ENCODE data around the gene FAT2. TPM values are rescaled to one million over a fixed set of nuclear protein-coding genes. Genes with fewer than 3 reads are reported as not detected.

The FAT2 gene
- total RNA-seq, 4 donors from 2014 or later: not detected

DNA sequence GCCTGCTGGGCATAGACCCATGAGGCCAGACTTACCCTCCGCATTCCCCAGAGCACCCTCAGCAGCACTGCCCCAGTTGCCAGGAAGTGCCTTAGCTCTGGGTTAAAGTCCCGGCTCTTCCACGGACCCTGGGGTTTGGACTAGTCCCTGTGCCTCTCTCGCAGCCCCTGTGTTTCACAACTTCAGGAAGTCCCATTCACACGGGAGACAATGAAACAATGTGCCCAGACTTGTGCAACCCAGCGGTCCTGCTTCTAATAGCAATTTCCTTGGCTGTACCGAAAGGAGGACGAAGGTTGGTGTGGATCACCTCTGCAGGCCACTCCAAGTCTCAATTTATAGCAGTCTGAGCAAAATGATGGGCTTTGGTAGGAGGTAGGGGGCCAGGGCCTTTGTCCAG, 41.8 kb upstream of the FAT2 start:
- WGBS, 2 donors (ENCODE audit: low coverage in 1 of 2): 80 to 81% methylated on average over 3 to 8 of the region's 8 CpGs

DNA sequence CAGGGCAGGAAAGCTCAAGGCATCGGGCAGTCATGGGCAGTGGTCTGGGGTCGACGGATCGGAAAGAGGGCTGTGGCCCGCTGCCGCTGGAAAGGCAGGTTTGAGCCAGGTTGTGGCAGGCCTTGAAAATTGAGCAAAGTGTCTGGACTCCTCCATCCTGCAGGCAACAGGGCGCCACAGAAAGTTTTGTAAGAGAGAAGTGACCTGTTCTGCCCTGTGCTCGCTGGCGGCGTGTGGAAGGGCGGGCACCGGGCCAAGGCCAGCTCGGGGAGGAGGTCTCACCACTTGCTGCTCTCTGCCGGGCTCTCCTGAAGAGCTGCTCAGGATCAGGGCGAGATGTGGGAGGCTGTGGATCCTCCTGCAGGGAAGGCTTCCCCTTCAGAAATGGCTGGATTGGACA, 41.4 kb upstream of the FAT2 start:
- WGBS, 2 donors (ENCODE audit: low coverage in 1 of 2): 71 to 94% methylated on average over 5 to 15 of the region's 15 CpGs
- Histone ChIP-seq H3K9me3 (no peaks in the 10 kb centered on the region), H3K4me1 (no peaks in the 10 kb centered on the region), H3K27me3 (no peaks in the 10 kb centered on the region), H3K36me3 (no peaks in the 10 kb centered on the region), H3K4me3 (no peak overlapping the region), H3K27ac (no peak overlapping the region)
- no peak for DNase-seq
- TF ChIP-seq EP300 (IDR thresholded peaks at IDR 0.05; ENCODE audit: low read depth) (no peak), POLR2AphosphoS5 (IDR thresholded peaks at IDR 0.05) (no peak), POLR2A (IDR thresholded peaks at IDR 0.05) (no peak)
- TF ChIP-seq, protein P1, sequence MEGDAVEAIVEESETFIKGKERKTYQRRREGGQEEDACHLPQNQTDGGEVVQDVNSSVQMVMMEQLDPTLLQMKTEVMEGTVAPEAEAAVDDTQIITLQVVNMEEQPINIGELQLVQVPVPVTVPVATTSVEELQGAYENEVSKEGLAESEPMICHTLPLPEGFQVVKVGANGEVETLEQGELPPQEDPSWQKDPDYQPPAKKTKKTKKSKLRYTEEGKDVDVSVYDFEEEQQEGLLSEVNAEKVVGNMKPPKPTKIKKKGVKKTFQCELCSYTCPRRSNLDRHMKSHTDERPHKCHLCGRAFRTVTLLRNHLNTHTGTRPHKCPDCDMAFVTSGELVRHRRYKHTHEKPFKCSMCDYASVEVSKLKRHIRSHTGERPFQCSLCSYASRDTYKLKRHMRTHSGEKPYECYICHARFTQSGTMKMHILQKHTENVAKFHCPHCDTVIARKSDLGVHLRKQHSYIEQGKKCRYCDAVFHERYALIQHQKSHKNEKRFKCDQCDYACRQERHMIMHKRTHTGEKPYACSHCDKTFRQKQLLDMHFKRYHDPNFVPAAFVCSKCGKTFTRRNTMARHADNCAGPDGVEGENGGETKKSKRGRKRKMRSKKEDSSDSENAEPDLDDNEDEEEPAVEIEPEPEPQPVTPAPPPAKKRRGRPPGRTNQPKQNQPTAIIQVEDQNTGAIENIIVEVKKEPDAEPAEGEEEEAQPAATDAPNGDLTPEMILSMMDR (IDR thresholded peaks at IDR 0.05): no peak
- in situ Hi-C loops (cut with MboI; ENCODE audit: low pct_ligation_motif_present in 1 of 4, low pct_unique_long_range_greater_than_20kb in 1 of 4, low sequenced_read_pairs in 3 of 4): no loop called here
- intact Hi-C loops (cut with DNase I; ENCODE audit: low total_unique reads): no loop called here

More for the DNA sequence above, 41.8 kb upstream of the FAT2 start:
- Histone ChIP-seq H3K4me3 (no peak overlapping the region), H3K9me3 (no peaks in the 10 kb centered on the region), H3K36me3 (no peaks in the 10 kb centered on the region), H3K27ac (no peak overlapping the region), H3K4me1 (no peaks in the 10 kb centered on the region), H3K27me3 (no peaks in the 10 kb centered on the region)
- intact Hi-C loops (cut with DNase I; ENCODE audit: low total_unique reads) (no loop called here), in situ Hi-C loops (cut with MboI; ENCODE audit: low pct_ligation_motif_present in 1 of 4, low pct_unique_long_range_greater_than_20kb in 1 of 4, low sequenced_read_pairs in 3 of 4) (no loop called here)
- DNase-seq: no peak
- TF ChIP-seq, protein P1 (IDR thresholded peaks at IDR 0.05): no peak
- TF ChIP-seq EP300 (IDR thresholded peaks at IDR 0.05; ENCODE audit: low read depth): no peak

DNA sequence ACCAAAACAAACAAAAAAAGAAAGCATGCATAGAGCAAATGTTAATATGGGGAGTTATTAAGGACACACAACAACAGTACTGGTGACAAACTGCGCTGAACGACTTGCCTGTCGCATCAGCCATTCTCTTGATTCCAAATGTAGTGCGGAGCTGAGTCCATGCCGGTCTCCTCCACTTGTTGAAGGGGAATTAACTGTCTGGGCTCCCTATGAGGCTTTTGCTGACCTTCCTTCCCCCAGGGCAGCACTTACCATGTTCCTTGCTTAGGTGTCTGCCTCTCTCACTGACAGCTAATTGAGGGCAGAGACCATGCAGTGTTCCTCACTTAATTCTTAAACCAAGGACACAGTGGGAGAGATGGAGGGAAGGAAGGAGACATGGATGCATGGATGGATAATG, 40.8 kb upstream of the FAT2 start:
- H3K36me3 ChIP-seq: no peaks in the 10 kb centered on the region
- in situ Hi-C loops (cut with MboI; ENCODE audit: low pct_ligation_motif_present in 1 of 4, low pct_unique_long_range_greater_than_20kb in 1 of 4, low sequenced_read_pairs in 3 of 4) (no loop called here), intact Hi-C loops (cut with DNase I; ENCODE audit: low total_unique reads) (no loop called here)
- H3K27ac ChIP-seq: no peak overlapping the region
- TF ChIP-seq POLR2AphosphoS5 (IDR thresholded peaks at IDR 0.05) (no peak), EP300 (IDR thresholded peaks at IDR 0.05; ENCODE audit: low read depth) (no peak), POLR2A (IDR thresholded peaks at IDR 0.05) (no peak)
- TF ChIP-seq, protein P1 (IDR thresholded peaks at IDR 0.05): no peak
- no peak for DNase-seq
- no peaks in the 10 kb centered on the region for H3K9me3 ChIP-seq
- no peak overlapping the region for H3K4me3 ChIP-seq
- 91 to 94% methylated on average over 5 of the region's 5 CpGs for WGBS, 2 donors (ENCODE audit: low coverage in 1 of 2)
- no peaks in the 10 kb centered on the region for H3K4me1 ChIP-seq
- no peaks in the 10 kb centered on the region for H3K27me3 ChIP-seq

DNA sequence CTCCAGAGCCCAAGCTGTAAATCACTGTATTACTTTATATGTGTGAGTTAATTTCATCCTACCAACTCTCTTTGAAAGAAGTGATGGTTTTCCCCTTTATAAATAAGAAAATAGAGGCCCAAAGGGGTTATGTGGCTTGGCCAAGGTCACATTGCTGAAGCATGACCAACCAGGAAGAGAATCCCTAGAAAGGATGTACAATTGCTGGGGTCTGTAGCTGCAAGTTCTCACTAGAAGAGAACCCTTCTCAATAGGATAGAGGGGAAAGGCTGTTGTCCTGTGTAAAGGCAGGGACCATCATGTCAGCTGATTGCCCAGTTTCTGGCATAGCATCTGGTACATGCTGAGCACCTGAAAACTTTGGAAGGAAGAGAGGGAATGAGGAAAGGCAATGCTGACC, 39.0 kb upstream of the FAT2 start:
- intact Hi-C loops (cut with DNase I; ENCODE audit: low total_unique reads): no loop called here
- Histone ChIP-seq H3K4me3 (no peak overlapping the region), H3K4me1 (no peaks in the 10 kb centered on the region), H3K27me3 (no peaks in the 10 kb centered on the region), H3K9me3 (no peaks in the 10 kb centered on the region), H3K27ac (no peak overlapping the region), H3K36me3 (no peaks in the 10 kb centered on the region)
- TF ChIP-seq EP300 (IDR thresholded peaks at IDR 0.05; ENCODE audit: low read depth) (no peak), POLR2AphosphoS5 (IDR thresholded peaks at IDR 0.05) (no peak), POLR2A (IDR thresholded peaks at IDR 0.05) (no peak)
- TF ChIP-seq, protein P1 (IDR thresholded peaks at IDR 0.05): no peak
- DNase-seq: no peak
- in situ Hi-C loops (cut with MboI; ENCODE audit: low pct_ligation_motif_present in 1 of 4, low pct_unique_long_range_greater_than_20kb in 1 of 4, low sequenced_read_pairs in 3 of 4): no loop called here
